GM19455 (cell line): Measurements from ENCODE around the gene LYL1.

Experiments
- ATAC-seq: cut with Tn5 transposase; IDR thresholded peaks from one replicate; pipeline ENCODE4 v1.9.1; 2021; ENCODE audit not compliant: unreplicated experiment

Gene LYL1

GRCh38 chr19:13130886-13131490 lies 28.3 kb upstream of the LYL1 start:
- ATAC-seq: no peak

- ATAC-seq: no peak
These were observed 26.7 kb upstream of the LYL1 start for GRCh38 chr19:13129384-13129783.

GRCh38 chr19:13128583-13128982 lies 25.9 kb upstream of the LYL1 start:
- ATAC-seq: no peak

- ATAC-seq: no peak
These were observed 25.3 kb upstream of the LYL1 start for GRCh38 chr19:13127811-13128575.

GRCh38 chr19:13127051-13127450 lies 24.4 kb upstream of the LYL1 start:
- ATAC-seq: no peak

GRCh38 chr19:13122980-13123957 lies 20.6 kb upstream of the LYL1 start:
- no peak for ATAC-seq

GRCh38 chr19:13122275-13122878 lies 19.7 kb upstream of the LYL1 start:
- no peak for ATAC-seq

- no peak for ATAC-seq
These were observed 19.1 kb upstream of the LYL1 start for GRCh38 chr19:13121551-13122274.

GRCh38 chr19:13120817-13121216 lies 18.2 kb upstream of the LYL1 start:
- no peak for ATAC-seq

- no peak for ATAC-seq
These were observed 17.4 kb upstream of the LYL1 start for GRCh38 chr19:13120031-13120430.

GRCh38 chr19:13119627-13120026 lies 17.0 kb upstream of the LYL1 start:
- ATAC-seq: no peak

GRCh38 chr19:13118424-13119193 lies 16.0 kb upstream of the LYL1 start:
- no peak for ATAC-seq

GRCh38 chr19:13117772-13118423 lies 15.2 kb upstream of the LYL1 start, which contains the start of gene NACC1:
Gene NACC1 (plus strand): TSS chr19:13118264. CDS start chr19:13135208, 16,944 bp downstream.
- ATAC-seq: no peak

- no peak for ATAC-seq
These were observed 14.6 kb upstream of the LYL1 start for GRCh38 chr19:13117176-13117771.

- ATAC-seq: peak; percentile 53
These were observed 13.9 kb upstream of the LYL1 start, which contains the start of gene TRMT1 for GRCh38 chr19:13116282-13117175. Gene TRMT1 (minus strand): TSS chr19:13116740. CDS start chr19:13116399, 341 bp downstream.

- no peak for ATAC-seq
These were observed 13.3 kb upstream of the LYL1 start for GRCh38 chr19:13115936-13116281.

- no peak for ATAC-seq
These were observed 9.9 kb upstream of the LYL1 start for GRCh38 chr19:13112555-13112954.
